ENCODE results near the gene NRAS.

NRAS gene

GRCh38 chr1:114671939-114672275 is 44.7 kb downstream of the NRAS start:
- DNase-seq: no peak

GRCh38 chr1:114671011-114671938 is 45.3 kb downstream of the NRAS start:
- DNase-seq: no peak

- peak; percentile 11 for DNase-seq
Measured at GRCh38 chr1:114670083-114671010, 46.2 kb downstream of the NRAS start.

- no peak for DNase-seq
Measured at GRCh38 chr1:114669562-114670082, 46.9 kb downstream of the NRAS start, which contains the start of gene DENND2C. Gene DENND2C, minus strand, starts transcription at chr1:114670049. Its CDS starts 44,065 bp downstream, at chr1:114625984.

- no peak for DNase-seq
Measured at GRCh38 chr1:114668784-114669561, 47.6 kb downstream of the NRAS start.

GRCh38 chr1:114668373-114668772 is 48.2 kb downstream of the NRAS start:
- DNase-seq: no peak

- DNase-seq: no peak
Measured at GRCh38 chr1:114666954-114667353, 49.6 kb downstream of the NRAS start.

GRCh38 chr1:114660238-114660637 is 56.3 kb downstream of the NRAS start:
- no peak for DNase-seq

All from NCI-H1436 (cell line).